Measurements from ENCODE around the gene UNC119. TPM values are rescaled to one million over a fixed set of nuclear protein-coding genes. Genes with fewer than 3 reads are reported as not detected.

Gene UNC119
- total RNA-seq, 1 donor from 2014 or later: 27.7 TPM

DNA sequence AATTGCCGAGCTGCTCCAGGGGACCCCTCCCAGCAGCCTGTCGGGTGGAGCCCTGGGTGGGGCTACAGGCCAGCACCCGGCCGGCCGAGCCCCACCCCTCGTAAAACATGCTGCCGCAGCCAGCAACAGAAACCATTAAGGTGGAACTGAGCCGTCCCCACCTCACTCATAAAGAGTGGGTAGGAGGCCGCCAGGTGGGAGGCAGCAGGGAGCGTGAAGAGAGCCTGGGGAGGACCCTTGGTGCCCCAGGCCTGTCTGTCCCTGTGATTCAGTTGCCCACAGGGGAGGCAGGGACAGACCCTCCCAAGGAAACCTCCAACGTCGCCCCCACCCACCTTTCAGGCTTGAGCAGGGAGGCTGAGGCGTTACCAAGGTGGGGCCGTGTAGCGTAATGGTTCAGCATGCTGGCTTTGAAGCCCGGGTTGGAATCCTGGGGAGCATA lies 37.8 kb downstream of the UNC119 start:
- DNase-seq (ENCODE audit: low read depth) (no peak), FAIRE-seq (no peak)
- Mint-ChIP-seq H3K27me3 (ENCODE audit: low read depth, unreplicated experiment) (peaks cover 56% of the 10 kb centered on the region), H3K27ac (ENCODE audit: unreplicated experiment) (no peak overlapping the region), H3K36me3 (ENCODE audit: low read depth, unreplicated experiment) (peaks cover 2% of the 10 kb centered on the region), H3K9me3 (ENCODE audit: unreplicated experiment) (peaks cover 7% of the 10 kb centered on the region), H3K4me3 (ENCODE audit: unreplicated experiment) (no peak overlapping the region), H3K4me1 (ENCODE audit: low read depth, unreplicated experiment) (peaks cover 8% of the 10 kb centered on the region)
- H3K4me1 ChIP-seq (ENCODE audit: insufficient read depth, low read length): no peaks in the 10 kb centered on the region
- no peak overlapping the region for H3K9ac ChIP-seq (ENCODE audit: low read length)
- no peak overlapping the region for H3K4me2 ChIP-seq (ENCODE audit: low read length)
- H4K20me1 ChIP-seq (ENCODE audit: insufficient read depth, low read length): no peaks in the 10 kb centered on the region
- H3K36me3 ChIP-seq (ENCODE audit: insufficient read depth, low read length): no peaks in the 10 kb centered on the region
- no peak overlapping the region for H2AFZ ChIP-seq (ENCODE audit: low read depth, low read length)
- no peak overlapping the region for H3K4me3 ChIP-seq (ENCODE audit: insufficient read depth, low read depth, low read length)
- H3K27me3 ChIP-seq (ENCODE audit: insufficient read depth, low read length): peaks cover 22% of the 10 kb centered on the region
- no peaks in the 10 kb centered on the region for H3K79me2 ChIP-seq (ENCODE audit: insufficient read depth, low read length)
- no peak for TF ChIP-seq EZH2 (IDR thresholded peaks at IDR 0.05; ENCODE audit: insufficient read depth, low read length)
- TF ChIP-seq, protein P1, sequence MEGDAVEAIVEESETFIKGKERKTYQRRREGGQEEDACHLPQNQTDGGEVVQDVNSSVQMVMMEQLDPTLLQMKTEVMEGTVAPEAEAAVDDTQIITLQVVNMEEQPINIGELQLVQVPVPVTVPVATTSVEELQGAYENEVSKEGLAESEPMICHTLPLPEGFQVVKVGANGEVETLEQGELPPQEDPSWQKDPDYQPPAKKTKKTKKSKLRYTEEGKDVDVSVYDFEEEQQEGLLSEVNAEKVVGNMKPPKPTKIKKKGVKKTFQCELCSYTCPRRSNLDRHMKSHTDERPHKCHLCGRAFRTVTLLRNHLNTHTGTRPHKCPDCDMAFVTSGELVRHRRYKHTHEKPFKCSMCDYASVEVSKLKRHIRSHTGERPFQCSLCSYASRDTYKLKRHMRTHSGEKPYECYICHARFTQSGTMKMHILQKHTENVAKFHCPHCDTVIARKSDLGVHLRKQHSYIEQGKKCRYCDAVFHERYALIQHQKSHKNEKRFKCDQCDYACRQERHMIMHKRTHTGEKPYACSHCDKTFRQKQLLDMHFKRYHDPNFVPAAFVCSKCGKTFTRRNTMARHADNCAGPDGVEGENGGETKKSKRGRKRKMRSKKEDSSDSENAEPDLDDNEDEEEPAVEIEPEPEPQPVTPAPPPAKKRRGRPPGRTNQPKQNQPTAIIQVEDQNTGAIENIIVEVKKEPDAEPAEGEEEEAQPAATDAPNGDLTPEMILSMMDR (IDR thresholded peaks at IDR 0.05; ENCODE audit: insufficient read depth, low read depth, low read length): no peak
- H3K27ac ChIP-seq (ENCODE audit: low read depth, low read length): no peak overlapping the region
- no peaks in the 10 kb centered on the region for H3K9me3 ChIP-seq (ENCODE audit: insufficient read depth, low read depth, low read length)

DNA sequence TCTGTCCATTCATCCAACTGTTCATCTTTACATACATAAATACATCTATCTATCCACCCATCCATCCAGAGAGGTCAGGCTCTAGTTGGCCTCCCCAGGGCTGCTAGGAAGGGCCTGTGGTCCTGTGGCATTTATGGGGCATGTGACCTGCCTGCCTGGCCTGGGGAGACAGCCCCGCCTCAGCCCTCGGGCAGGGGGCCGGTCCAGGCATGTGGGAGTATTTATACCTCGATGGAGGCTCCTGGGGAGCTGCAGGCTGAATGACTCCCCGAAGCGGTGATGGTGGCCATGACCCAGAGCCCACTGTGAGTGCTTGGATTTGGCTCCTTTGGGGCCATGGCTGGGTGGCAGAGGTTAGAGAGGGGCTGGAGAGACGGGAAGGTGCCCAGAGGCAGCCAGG lies 38.9 kb downstream of the UNC119 start:
- peaks cover 26% of the 10 kb centered on the region for H3K27me3 ChIP-seq (ENCODE audit: insufficient read depth, low read length)
- TF ChIP-seq EZH2 (IDR thresholded peaks at IDR 0.05; ENCODE audit: insufficient read depth, low read length): no peak
- TF ChIP-seq, protein P1 (IDR thresholded peaks at IDR 0.05; ENCODE audit: insufficient read depth, low read depth, low read length): no peak
- H3K27ac Mint-ChIP-seq (ENCODE audit: unreplicated experiment): no peak overlapping the region
- no peak overlapping the region for H3K4me3 ChIP-seq (ENCODE audit: insufficient read depth, low read depth, low read length)
- H2AFZ ChIP-seq (ENCODE audit: low read depth, low read length): no peak overlapping the region
- H3K4me2 ChIP-seq (ENCODE audit: low read length): no peak overlapping the region
- peaks cover 10% of the 10 kb centered on the region for H3K4me1 Mint-ChIP-seq (ENCODE audit: low read depth, unreplicated experiment)
- H3K27ac ChIP-seq (ENCODE audit: low read depth, low read length): no peak overlapping the region
- no peaks in the 10 kb centered on the region for H3K79me2 ChIP-seq (ENCODE audit: insufficient read depth, low read length)
- FAIRE-seq: no peak
- peaks cover 2% of the 10 kb centered on the region for H3K36me3 Mint-ChIP-seq (ENCODE audit: low read depth, unreplicated experiment)
- no peaks in the 10 kb centered on the region for H3K9me3 ChIP-seq (ENCODE audit: insufficient read depth, low read depth, low read length)
- no peaks in the 10 kb centered on the region for H3K36me3 ChIP-seq (ENCODE audit: insufficient read depth, low read length)
- peaks cover 7% of the 10 kb centered on the region for H3K9me3 Mint-ChIP-seq (ENCODE audit: unreplicated experiment)
- peaks cover 56% of the 10 kb centered on the region for H3K27me3 Mint-ChIP-seq (ENCODE audit: low read depth, unreplicated experiment)
- H3K9ac ChIP-seq (ENCODE audit: low read length): no peak overlapping the region
- H3K4me1 ChIP-seq (ENCODE audit: insufficient read depth, low read length): no peaks in the 10 kb centered on the region
- H4K20me1 ChIP-seq (ENCODE audit: insufficient read depth, low read length): no peaks in the 10 kb centered on the region
- DNase-seq (ENCODE audit: low read depth): no peak
- no peak overlapping the region for H3K4me3 Mint-ChIP-seq (ENCODE audit: unreplicated experiment)

DNA sequence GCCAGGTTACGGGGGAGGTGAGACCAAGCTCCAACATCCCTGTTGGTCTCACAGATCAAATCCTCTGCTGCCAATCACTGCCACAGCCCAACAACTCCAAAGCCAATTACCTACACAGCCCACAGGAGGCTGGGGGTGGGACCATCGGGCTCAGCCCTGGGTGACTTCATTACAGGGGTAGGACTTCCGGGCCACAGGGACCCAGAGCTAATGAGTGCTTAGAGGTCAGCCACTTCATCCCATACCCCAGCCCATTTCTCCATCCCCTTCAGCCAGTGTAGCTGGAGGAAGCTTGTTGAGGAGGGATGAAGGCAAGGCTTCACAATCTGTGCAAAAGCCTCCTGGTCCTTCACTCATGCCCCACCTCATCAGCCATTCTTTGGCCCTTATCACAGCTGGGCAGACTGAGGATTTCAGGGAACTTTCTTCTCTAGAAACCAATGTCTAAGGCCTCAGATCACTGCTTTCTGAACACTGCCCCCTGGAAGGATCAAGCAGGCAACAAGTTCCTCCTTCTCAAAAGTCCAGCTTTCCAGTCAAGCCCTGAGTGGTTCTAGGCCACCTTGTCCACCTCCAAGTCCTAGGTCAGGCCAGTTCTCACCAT lies 40.5 kb downstream of the UNC119 start:
- no peaks in the 10 kb centered on the region for H3K9me3 ChIP-seq (ENCODE audit: insufficient read depth, low read depth, low read length)
- no peak overlapping the region for H3K9ac ChIP-seq (ENCODE audit: low read length)
- Mint-ChIP-seq H3K4me3 (ENCODE audit: unreplicated experiment) (no peak overlapping the region), H3K27ac (ENCODE audit: unreplicated experiment) (no peak overlapping the region), H3K27me3 (ENCODE audit: low read depth, unreplicated experiment) (peaks cover 60% of the 10 kb centered on the region), H3K36me3 (ENCODE audit: low read depth, unreplicated experiment) (peaks cover 2% of the 10 kb centered on the region), H3K4me1 (ENCODE audit: low read depth, unreplicated experiment) (peaks cover 10% of the 10 kb centered on the region), H3K9me3 (ENCODE audit: unreplicated experiment) (peaks cover 7% of the 10 kb centered on the region)
- no peaks in the 10 kb centered on the region for H3K79me2 ChIP-seq (ENCODE audit: insufficient read depth, low read length)
- TF ChIP-seq, protein P1 (IDR thresholded peaks at IDR 0.05; ENCODE audit: insufficient read depth, low read depth, low read length): no peak
- no peak for TF ChIP-seq EZH2 (IDR thresholded peaks at IDR 0.05; ENCODE audit: insufficient read depth, low read length)
- H3K4me2 ChIP-seq (ENCODE audit: low read length): no peak overlapping the region
- H4K20me1 ChIP-seq (ENCODE audit: insufficient read depth, low read length): no peaks in the 10 kb centered on the region
- H3K27me3 ChIP-seq (ENCODE audit: insufficient read depth, low read length): peaks cover 37% of the 10 kb centered on the region
- no peak overlapping the region for H3K27ac ChIP-seq (ENCODE audit: low read depth, low read length)
- H3K4me1 ChIP-seq (ENCODE audit: insufficient read depth, low read length): no peaks in the 10 kb centered on the region
- H3K4me3 ChIP-seq (ENCODE audit: insufficient read depth, low read depth, low read length): no peak overlapping the region
- no peak for FAIRE-seq
- no peak overlapping the region for H2AFZ ChIP-seq (ENCODE audit: low read depth, low read length)
- DNase-seq (ENCODE audit: low read depth): no peak
- H3K36me3 ChIP-seq (ENCODE audit: insufficient read depth, low read length): no peaks in the 10 kb centered on the region
